ENCODE measurements around the gene CABLES2.

Gene CABLES2

DNA sequence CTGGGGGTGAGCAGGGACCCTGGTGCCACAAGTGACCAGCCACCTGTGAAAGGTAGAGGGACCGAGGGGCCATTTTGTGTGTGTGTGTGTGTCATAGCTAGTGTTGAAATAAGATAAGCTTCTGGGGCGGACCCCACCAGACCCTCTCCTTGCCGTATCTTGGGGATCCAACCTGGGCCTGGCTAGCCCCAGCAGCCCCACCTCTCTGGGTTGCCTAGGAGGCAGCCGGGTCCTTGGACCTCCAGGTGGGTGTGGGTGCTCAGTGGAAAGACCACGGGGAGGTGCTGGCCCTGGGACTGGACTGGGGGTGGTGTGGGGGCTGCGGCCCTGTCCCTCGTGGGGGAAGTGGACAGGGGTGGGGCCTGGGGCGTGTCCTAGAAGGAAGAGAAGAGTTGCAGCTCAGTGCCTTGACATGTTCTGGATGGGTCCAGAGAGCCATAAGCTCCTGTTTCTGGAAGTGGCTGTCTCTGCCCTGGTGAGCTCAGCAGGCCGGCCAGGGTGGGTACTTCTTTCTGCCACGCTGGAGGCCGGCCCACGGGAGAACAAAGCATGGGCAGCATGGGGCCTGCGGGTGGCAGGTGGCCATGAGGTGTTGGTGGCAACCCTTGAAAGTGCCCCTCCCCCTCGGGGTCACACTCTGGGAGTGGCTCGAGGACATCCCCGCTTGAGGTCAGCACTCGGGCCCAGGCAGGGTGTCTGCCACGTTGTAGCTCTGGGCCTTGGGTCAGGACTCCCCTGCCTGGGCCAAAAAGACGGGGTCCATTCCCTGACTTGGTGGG, 11.8 kb upstream of the CABLES2 start:
- no peak for DNase-seq (ENCODE audit: low read depth, low spot score)

DNA sequence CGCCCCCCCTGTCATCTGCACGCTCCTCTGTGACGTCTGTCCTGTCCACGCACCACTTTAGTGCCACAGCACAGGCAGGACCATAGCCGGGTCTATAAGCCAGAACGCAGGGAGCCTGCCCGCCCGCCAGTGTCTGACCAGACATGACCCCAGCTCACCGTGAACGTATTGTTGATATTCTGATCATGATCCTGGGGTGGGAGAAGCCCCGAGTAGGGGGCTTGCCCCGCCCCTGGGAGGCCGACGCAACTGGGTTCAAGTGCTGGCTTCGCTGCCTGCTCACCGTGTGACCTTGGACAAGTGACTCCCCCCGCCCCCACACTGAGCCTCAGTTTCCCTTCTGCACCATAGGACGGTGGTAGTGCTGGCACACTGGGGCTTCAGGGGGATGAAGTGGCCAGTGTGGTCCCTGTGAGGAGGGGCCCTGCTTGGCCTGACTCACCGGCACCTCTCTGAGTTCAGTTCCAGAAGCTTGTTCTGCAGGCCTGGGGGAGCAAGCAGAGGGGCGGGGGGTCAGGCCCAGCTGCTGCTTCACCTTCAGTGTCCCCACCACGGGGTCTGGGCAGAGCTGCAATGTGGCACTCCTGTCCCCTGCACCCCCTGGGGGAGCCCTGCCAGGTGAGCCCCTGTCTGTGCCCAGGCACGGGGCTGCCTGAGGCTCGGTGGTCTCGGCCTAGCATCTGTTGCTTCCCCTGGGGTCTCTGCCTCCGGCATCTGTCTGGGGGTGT, 11.1 kb upstream of the CABLES2 start:
- no peak for DNase-seq (ENCODE audit: low read depth, low spot score)

GRCh38 chr20:62416651-62417637, 9.9 kb upstream of the CABLES2 start:
- DNase-seq (ENCODE audit: low read depth, low spot score): no peak

GRCh38 chr20:62415354-62416111, 8.4 kb upstream of the CABLES2 start:
- DNase-seq (ENCODE audit: low read depth, low spot score): no peak

DNA sequence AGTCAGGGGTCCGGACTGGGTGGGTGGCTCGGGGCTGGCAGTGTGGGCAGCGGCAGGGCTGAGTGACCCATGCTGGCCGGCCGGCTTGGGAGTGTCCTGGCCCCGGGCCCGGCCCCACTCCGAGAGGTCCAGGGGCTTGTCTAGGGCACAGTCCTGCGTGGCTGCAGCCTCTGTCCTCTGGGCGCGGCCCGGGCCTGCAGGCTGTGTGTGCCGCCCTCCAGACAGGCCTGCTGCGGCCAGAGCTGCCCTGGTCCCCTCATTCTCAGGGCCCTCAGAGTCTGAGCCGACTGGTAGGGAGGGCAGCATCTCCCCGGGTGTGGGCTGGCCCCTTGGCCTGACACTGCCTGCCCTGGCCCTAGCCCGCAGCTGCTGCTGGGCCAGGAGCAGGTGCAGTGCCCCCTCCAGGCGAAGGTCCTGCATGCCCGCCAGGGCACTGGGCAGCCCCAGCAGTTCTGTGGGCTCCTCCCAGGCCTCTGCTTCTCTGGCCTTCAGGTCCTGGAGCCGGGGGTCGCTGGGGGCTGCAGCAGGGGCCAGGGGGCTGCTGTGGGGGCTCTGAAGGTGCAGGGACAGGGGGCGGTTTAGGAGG, 6.9 kb upstream of the CABLES2 start:
- no peak for DNase-seq (ENCODE audit: low read depth, low spot score)

DNA sequence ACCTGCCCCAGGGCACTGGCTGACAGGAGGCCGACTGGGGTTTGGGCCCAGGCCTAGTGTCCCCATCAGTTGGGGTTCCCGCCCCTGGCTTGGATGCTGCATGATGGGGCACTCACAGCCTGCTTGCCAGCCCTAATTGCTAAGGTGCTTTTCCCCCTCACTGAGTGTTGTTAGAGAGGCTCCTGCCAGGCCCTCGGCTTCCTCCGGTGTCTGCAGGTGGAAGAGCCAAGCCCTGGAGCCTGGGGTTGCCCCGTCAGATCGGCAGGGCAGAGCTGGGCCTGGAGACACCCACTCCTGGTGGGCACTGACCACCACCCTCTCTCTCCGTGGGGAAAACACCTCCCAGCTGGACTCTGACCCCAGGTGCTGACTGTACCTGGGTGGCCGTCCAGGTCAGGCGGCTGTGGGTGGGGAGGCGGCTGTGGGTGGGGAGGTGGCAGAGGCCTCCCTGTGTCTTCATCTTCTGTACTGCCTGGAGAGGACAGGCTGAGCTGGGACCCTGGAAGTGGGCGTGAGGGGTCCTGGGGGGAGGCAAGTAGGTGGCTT, 6.0 kb upstream of the CABLES2 start:
- no peak for DNase-seq (ENCODE audit: low read depth, low spot score)

GRCh38 chr20:62412194-62413024, 5.3 kb upstream of the CABLES2 start:
- no peak for DNase-seq (ENCODE audit: low read depth, low spot score)

DNA sequence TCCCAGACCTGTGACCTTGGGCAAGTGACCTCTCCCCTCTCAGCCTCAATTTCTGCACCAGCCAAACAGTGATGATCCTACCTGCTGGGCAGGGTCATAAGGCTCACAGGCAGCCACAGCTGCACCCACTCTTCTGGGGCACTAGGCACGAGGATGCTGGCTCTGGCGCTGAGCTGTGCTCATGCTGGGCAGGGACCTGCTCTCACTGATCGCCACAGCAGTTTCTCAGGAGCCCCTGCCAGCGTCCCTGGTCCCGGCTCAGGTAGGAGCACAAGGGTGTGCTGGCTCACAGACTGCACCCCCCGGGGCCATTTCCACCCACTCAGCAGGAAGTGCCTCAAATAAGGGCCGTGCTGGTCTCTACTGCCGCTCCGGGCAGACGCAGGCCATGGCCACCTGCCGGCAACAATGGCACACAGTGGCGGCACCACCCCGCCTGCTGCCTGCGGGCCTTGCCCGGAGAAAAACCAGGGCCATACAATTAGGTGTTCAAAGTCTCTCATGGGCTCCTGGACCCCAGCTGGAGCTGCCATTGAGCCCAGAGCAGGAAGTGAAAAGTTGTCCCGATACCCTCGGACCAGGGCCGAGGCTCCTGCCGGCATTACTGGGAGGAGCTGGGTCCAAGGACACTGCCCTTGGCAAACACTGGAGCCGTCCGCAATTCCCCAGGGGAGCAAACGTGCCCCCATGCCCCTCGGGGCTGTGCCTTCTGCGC, 4.6 kb upstream of the CABLES2 start:
- no peak for DNase-seq (ENCODE audit: low read depth, low spot score)

- no peak for DNase-seq (ENCODE audit: low read depth, low spot score)
Observed at GRCh38 chr20:62410746-62411478, 3.8 kb upstream of the CABLES2 start.

DNA sequence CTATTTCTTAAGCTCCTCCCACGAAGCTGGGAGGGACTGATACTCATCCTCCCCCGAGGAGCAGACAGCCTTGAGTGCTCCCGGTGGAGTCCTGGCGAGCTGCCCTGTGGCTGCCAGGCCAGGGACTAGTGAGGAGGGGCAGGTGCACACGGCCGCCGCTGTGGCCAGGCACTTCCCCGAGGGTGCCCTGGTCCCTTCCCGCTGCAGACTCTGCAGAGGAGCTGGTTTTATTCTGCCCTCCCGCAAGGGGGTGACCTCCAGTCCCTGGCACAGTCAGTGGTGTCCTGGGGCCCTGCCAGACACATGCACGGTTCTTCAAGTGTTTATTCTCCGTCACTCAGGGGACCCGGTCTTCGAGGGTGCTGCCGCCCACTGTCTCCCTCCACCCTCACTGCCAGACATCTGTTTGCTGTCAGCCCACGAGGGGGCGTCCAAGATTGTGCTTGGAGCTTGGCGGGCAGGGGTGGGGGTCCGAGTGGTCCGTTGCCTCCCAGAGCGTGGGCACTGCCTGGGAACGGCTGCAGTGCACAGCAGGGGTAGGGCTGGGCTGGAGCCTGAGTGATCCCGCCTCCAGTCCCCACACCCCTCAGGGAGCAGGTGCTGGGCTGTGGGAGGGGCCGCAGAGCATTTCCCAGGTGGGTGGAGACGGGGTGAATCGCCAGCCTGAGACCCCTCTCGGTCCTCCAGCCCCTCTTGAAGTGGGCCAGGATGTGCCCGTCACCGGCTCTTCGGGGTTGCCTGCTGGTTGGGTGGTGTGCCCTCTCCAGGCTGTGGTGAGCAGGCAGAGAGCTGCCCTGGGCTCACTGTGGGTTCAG, 3.1 kb upstream of the CABLES2 start:
- DNase-seq (ENCODE audit: low read depth, low spot score): no peak

GRCh38 chr20:62409086-62409853, 2.2 kb upstream of the CABLES2 start:
- DNase-seq (ENCODE audit: low read depth, low spot score): no peak

- no peak for DNase-seq (ENCODE audit: low read depth, low spot score)
Observed at GRCh38 chr20:62408640-62409039, 1.6 kb upstream of the CABLES2 start.

- DNase-seq (ENCODE audit: low read depth, low spot score): no peak
Observed at GRCh38 chr20:62408055-62408454, 970 bp upstream of the CABLES2 start.

DNA sequence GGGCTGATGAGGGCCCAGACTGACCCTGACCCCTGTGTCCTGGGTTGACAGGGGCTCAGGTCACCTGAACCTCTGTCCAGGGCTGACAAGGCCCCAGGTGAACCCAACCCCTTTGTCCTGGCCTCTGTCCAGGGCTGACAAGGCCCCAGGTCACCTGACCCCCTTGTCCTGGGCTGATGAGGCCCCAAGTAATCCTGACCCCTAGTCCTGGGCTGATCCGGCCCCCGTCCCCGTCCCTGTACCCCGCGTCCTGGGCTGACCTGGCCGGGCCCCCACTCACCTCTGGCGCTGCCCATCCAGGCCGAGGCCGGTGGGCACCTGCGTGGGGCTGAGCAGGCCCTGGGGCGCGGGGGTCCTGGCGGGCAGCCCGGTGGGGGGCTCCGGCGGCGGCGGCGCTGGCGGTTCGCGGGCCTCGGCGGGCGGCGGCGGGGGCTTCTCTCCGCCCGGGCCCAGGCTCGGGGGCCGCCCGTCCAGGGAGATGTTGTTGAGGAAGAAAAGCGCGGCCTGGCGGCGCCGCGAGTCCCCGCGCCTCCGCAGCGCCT, 379 bp downstream of the CABLES2 start:
- DNase-seq (ENCODE audit: low read depth, low spot score): no peak

DNA sequence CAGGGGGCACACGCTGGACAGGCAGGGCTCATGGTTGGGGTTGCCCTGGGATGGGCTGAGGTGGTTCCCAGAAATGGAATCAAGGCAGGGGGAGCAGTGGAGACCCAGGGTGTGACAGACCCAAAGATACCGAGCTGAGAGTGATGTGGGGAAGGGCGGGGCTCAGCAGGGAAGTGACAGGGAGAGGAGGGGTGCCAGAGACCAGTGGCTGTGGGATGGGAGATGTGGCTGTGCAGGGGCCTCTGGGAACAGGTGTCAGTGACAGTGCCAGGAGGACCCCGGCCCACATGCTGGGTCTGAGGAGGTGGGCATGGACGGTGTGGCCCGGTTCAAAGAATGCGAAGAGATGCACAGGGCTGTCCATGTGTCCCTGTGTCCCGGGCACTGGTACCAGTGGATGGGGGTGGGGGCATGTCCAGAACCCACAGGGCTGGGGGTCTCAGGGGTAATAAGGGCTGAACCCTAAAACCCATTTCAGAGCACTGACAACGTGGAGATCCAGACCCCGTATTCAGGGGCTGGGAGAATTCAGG, 1.0 kb downstream of the CABLES2 start:
- DNase-seq (ENCODE audit: low read depth, low spot score): no peak

Data from brain pericyte (primary cell).